ENCODE results near the gene SLAMF9.

Gene SLAMF9

GRCh38 chr1:159929155-159930051 is 24.6 kb downstream of the SLAMF9 start:
- TF ChIP-seq ZNF274 (IDR thresholded peaks at IDR 0.05; ENCODE audit: low read depth, low read length) = no peak
- no peak overlapping the region for H3K4me3 ChIP-seq (ENCODE audit: low read length)

DNA sequence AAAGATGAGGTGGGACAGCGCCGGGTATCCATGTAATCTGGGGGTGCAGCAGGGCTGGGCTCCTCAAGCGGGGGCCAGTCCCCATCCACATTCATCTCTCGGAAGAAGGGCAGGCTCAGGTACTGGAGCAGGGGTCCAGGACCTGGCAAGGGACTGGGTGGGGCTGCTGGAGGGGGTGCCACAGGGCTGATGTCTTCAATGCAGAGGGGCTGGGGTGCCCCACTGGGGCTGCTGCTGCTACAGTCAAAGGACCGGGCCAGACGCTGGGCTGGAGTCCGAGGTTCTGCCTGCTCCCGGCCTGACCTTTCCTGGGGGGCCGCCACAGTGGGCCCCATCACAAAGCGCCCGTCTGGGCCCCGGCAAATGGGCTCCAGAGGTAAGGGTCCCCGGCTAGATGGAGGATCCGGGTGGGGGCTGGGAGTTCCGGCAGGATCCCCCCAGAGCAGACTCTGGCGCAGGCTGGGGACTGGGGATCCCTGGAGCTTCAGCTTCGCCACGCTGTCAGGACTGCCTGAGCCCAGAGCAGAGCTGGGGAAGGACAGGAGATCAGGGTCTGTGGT is 25.5 kb downstream of the SLAMF9 start:
- H3K4me3 ChIP-seq (ENCODE audit: low read length) = no peak overlapping the region
- no peak for TF ChIP-seq ZNF274 (IDR thresholded peaks at IDR 0.05; ENCODE audit: low read depth, low read length)

- TF ChIP-seq ZNF274 (IDR thresholded peaks at IDR 0.05; ENCODE audit: low read depth, low read length) = no peak
- H3K4me3 ChIP-seq (ENCODE audit: low read length) = no peak overlapping the region
Observed at GRCh38 chr1:159927849-159928431, 26.1 kb downstream of the SLAMF9 start.

DNA sequence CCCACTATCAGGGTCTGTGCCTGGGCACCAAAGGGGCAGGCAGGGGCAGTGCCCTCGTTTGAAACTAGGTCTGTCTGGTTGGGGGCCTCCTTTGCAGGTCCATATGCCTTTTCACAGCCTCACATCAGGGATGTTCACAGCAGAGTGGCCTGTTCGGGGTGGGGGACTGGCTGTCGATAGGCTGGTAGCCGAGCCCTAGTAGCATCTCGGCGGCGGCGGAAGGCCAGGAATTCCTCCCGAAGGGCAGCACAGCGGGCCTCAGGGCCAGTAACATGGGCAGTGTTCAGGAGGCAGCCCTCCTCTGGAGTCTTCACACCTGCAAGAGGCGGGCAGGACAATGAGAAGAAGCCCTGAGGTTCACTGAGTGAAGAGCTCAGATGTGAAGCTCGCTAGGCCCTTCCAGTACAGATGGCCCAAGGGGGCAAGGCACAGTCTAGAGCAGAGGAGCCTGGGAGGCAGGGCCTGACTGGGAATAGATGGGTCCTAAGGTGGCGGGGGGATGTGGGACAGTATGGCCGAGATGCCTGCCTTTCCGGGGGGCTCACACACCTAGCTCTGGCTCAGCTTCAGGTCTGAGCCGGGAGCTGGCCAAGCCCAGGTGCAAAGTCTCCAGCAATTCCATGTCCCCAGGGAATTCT is 26.7 kb downstream of the SLAMF9 start:
- no peak overlapping the region for H3K4me3 ChIP-seq (ENCODE audit: low read length)
- no peak for TF ChIP-seq ZNF274 (IDR thresholded peaks at IDR 0.05; ENCODE audit: low read depth, low read length)

DNA sequence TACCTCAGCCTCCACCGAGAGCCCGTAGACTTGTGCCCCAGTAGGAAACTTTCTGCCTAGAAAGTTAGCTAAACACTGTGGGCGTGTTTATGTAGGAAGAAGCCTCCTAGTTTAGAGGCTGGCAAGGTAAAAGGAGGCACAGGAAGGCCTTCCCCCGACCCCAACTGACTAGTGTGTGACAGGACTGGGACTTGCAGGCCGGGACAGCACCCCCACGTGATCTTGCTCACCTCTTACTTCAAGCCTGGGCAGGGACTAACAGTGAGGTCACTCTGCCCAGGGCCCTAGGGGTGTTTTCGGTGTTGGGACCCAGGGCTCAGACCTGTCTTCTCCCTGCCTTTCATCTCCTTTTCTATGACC is 28.3 kb downstream of the SLAMF9 start:
- TF ChIP-seq ZNF274 (IDR thresholded peaks at IDR 0.05; ENCODE audit: low read depth, low read length) = no peak
- peak overlapping the region; percentile 82; the same call in 1 of the 2 replicates for H3K4me3 ChIP-seq (ENCODE audit: low read length)

GRCh38 chr1:159924791-159925718 is 29.0 kb downstream of the SLAMF9 start, which contains the start of gene TAGLN2:
TAGLN2 (minus strand) TSS chr1:159925507; CDS start chr1:159920509, 4,998 bp downstream.
- peak within 1 kb of the TSS; percentile 82 for H3K4me3 ChIP-seq (ENCODE audit: low read length)
- no peak for TF ChIP-seq ZNF274 (IDR thresholded peaks at IDR 0.05; ENCODE audit: low read depth, low read length)

DNA sequence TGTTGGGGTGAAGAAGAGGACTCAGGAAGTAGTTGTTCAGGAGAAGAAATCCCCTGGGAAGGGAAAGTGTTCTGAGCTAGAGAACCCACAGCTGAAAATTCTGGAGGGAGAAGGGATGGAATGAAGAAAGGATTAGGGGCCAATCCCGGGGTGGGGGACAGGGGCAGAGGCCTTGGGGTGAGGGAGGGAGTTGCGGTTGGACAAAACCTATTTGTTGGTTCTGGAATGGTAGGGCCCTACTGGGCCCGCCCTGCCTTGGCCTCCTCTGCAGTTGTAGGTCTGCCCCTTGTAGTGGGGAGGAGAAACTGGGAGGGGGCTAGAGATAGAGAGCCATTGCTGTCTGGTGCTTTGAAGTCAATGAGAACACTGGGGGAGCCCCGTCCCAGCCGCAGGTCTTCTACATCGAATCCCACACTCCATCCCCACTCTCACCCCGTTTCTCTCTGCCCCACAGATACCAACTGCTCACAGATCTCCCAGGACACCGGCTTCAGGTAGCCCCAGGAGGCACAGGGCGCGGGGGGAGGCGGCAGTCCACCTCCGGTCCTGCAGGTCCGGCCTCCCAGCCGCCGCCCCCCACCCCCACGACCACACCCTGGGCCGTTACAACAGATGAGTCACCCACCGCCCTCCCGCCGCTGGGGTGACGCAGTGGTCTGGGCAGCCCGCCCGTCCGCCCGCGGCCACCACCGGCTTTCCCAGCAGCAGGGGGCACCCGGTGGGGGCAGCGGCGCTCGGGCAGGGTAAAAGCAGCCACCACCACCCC is 29.8 kb downstream of the SLAMF9 start:
- no peak for TF ChIP-seq ZNF274 (IDR thresholded peaks at IDR 0.05; ENCODE audit: low read depth, low read length)
- H3K4me3 ChIP-seq (ENCODE audit: low read length) = peak overlapping the region; percentile 82

- TF ChIP-seq ZNF274 (IDR thresholded peaks at IDR 0.05; ENCODE audit: low read depth, low read length) = no peak
- peak overlapping the region; percentile 82 for H3K4me3 ChIP-seq (ENCODE audit: low read length)
Observed at GRCh38 chr1:159923203-159924024, 30.6 kb downstream of the SLAMF9 start.

GRCh38 chr1:159922511-159923202 is 31.4 kb downstream of the SLAMF9 start:
- H3K4me3 ChIP-seq (ENCODE audit: low read length) = peak overlapping the region; percentile 82; the same call in 1 of the 2 replicates
- TF ChIP-seq ZNF274 (IDR thresholded peaks at IDR 0.05; ENCODE audit: low read depth, low read length) = no peak

DNA sequence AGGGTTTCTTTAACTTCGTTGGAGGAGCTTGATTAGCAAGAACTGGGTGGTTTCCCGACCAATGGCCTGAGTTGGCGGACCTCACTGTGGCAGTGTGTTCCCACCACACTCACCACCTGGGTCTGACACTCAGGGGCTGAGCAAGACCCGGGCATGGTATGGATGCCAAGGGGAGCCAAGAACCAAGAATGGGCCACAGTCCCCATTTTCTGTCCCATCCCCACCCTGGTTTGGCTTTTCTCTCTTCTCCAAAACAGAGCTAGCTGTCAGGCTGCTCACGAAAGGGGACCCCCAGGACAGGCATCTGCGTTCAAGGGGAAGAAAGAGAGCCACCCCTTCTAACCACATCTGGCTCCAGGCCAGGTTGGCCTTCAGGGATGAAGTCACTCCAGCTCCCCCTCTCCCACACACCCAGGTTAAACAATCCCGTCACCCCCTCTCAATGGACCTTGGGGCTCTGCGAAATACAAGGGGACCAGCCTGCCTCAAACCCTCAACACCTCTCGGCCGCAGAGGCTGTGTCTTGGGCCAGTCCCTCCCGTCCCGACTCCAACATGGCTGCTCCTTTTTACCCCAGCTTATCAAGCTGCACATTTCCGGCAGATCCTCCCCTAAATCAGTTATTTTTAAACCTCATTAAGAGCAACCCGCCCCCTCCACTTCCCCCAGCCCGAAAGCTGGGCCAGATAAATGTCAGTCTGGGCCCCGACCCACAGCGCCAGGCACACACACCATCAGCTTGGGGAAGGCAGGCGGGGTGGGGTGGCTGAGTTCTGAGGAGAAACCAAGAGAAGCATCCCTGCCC is 32.1 kb downstream of the SLAMF9 start:
- peak overlapping the region; percentile 82; the same call in 1 of the 2 replicates for H3K4me3 ChIP-seq (ENCODE audit: low read length)
- no peak for TF ChIP-seq ZNF274 (IDR thresholded peaks at IDR 0.05; ENCODE audit: low read depth, low read length)

DNA sequence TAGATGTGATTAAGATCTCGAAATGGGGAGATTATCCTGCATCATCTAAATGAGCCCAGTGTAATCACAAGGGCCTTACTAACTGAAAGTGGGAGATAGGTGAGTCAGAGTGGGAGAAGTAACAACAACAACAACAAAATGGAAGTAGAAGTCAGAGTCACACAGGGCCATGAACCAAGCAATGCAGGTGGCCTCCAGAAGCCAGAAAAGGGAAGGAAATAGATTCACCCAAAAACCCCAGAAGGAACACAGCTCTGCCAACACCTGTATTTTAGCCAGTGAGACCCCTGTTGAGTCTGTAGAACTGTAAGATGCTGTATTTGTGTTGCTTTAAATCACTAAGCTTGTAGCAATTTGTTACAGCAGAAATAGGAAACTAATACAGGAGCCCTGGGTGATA is 32.8 kb downstream of the SLAMF9 start:
- no peak for TF ChIP-seq ZNF274 (IDR thresholded peaks at IDR 0.05; ENCODE audit: low read depth, low read length)
- H3K4me3 ChIP-seq (ENCODE audit: low read length) = peak overlapping the region; percentile 82; the same call in 1 of the 2 replicates

All from GM08714 (cell line).